ENCODE data around the gene OPTN.
"Not testable (repeated sequence)": the region's sequence is repeated elsewhere in the genome, so short reads cannot be mapped to it uniquely, and the experiment has no call there.

Gene OPTN

DNA sequence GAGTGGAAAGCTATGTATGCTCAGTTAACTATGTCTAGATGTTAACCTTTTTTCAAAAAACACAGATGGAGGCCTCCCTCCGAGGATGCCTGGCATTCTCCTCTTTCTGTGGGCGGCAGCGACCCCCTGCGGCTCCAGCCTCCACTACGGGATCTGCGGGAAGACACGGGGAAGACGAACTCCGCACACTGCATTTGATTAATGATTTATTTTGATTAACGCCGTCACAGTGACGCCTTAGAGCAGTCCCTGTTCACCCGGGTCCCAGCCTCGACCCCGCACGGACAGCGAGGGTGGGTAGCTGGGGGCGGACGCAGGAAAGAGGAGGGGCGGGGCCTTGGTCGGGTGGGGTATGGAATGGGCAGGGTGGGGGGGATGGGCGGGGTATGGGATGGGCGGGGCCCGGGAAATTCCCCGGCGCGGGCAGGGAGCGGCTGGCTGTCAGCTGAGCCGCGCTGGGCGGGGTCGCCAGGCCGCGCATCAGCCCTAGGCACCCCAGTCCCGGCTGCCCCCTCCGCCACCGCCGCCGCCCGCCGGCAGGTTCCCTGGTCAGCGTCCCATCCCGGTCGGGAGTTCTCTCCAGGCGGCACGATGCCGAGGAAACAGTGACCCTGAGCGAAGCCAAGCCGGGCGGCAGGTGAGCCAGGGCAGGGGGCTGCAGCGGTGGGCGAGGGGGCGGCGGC, at the start of gene OPTN:
Gene OPTN, plus strand, starts transcription at position 498 of the 683 bp plus-strand sequence. CDS start 8,960 bp downstream, outside the sequence.
- DNase-seq = no peak

- no peak for DNase-seq
These were observed 48.8 kb upstream of the OPTN start for GRCh38 chr10:13051126-13051694.

GRCh38 chr10:13053208-13053607, 46.8 kb upstream of the OPTN start:
- not testable (repeated sequence) for DNase-seq

DNA sequence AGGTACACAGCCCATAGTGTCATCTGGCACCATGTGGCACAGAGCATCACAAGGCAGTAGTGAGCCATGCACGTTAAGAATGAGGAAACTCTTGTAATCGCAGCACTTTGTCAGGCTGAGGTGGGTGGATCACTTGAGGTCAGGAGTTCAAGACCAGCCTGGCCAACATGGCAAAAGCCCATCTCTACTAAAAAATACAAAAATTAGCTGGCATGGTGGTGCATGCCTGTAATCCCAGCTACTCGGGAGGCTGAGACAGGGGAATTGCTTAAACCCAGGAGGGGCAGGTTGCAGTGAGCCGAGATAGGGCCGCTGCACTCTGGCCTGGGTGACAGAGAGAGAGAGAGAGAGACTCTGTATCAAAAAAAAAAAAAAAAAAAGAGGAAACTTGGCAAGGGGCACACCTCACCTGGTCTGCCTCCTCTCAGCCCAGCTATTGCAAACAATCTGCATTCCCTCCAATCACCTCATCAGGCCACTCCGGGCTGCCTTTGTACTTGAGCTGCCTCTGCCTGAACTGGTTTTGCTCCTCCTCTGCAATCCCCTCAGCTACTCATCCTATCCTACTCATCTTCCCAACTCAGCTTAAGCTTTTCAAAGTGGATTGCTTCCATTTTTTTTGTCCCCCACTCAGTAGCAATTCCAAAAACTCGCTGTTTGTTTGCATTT, 46.0 kb upstream of the OPTN start:
- no peak for DNase-seq

GRCh38 chr10:13054844-13055243, 45.1 kb upstream of the OPTN start:
- no peak for DNase-seq

DNA sequence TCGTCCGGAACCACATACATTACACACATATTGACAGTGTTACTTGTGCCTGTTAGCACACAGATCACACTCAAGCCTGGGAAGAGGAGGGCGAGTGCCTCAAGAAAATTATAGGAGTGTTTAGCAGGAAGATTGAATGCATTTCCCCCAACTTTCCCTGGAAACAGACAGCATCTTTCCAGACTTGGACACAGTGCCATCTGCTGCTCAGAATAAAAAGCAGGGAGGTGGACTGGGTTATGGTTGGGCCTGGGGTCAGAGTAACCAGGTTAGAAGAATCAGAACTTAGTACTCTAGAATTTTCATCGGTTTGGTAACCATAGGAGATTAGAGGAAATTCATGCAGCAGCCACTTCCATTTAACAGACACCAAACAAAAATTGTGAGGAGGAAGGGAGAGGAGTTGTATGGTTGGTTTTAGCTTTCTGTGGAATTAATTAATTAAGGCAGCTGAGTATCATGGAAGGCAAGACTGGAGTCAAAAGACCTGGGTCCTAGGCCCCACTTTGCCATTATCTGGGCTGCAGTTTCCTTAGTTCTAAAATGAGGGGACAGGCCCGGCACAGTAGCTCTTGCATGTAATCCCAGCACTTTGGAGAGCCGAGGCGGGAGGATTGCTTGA, 43.4 kb upstream of the OPTN start:
- no peak for DNase-seq

DNA sequence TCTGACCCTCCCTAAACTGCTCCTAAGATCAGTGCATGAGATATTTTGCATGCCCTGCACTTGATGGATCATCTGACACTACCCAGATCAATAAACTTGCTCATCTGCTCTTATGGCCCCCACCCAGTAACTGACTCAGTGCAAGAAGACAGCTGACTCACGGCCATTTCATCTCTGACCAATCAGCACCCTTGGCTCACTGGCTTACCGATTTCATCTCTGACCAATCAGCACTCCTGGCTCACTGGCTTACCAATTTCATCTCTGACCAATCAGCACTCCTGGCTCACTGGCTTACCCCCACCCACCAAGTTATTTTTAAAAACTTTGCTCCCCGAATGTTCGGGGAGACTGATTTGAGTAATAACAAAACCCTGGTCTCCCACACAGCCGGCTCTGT, 37.2 kb upstream of the OPTN start:
- DNase-seq = no peak

DNA sequence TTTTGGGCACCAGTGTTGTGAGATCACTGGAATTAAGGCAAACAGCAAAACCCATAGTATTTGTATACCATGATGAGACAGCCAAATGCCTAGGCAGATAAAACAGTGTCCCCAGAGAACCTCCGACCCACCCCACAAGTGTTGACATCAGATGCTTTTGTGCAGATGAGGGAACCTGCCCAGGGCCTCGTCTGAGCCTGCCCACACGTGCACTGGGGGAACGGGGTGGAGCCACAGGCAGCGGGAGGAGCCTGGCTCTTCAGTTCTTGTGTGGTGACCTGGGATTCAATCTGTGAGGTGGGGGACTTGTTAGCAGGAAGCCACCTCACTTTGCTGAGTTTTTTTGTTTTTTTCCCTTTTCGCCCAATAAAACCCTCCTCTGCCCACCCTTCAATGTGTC, 33.4 kb upstream of the OPTN start:
- no peak for DNase-seq

DNA sequence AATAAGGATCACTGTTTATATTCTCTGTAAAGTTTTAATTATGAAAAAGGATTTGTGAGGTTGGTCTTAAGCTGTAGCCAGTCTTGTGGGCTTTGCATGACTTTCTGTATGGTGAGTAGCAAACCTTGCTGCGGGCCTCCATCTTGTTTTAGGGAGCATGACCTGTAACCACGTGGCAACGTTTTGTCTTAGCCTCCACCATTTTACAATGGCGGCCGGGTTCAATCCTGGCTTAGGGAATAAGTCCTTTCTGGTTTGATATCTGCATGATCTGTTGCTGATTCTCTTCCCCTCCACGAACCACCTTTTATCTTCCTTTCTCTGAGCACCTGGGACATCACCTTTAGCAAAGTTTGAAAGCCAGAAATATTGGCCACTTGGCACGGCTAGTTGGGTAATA, 32.5 kb upstream of the OPTN start:
- no peak for DNase-seq

- no peak for DNase-seq
These were observed 31.9 kb upstream of the OPTN start for GRCh38 chr10:13068071-13068470.

DNA sequence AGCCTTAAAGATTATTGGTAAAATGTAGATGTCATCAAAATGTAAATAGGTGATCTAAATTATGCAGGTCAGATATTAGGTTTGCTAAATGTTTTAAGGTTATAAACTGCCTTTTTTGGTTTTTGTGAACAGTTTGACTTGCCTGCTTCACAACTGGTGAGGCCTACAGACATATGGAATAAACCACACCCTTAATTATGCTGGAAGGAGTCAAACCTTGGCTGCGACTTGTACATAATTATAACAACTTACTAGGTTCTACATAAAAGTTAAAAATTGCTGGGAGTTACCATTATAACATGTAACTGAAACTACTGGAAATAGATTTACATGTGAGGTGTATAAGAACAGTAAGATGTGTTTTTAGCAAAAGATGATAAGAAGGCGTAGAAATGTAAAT, 31.5 kb upstream of the OPTN start:
- no peak for DNase-seq

DNA sequence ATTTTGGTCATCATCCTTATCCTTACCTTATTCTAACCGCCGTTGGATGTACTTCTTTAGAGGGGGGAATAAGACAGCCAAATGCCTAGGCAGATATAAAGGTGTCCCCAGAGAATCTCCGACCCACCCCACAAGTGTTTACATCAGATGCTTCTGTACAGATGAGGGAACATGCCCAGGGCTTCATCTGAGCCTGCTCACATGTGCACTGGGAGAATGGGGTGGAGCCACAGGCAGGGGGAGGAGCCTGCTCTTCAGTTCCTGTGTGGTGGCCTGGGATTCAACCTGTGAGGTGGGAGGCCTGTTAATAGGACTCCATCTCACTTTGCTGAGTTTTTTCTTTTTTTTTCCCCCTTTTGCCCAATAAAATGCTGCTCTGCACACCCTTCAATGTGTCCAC, 27.6 kb upstream of the OPTN start:
- no peak for DNase-seq

DNA sequence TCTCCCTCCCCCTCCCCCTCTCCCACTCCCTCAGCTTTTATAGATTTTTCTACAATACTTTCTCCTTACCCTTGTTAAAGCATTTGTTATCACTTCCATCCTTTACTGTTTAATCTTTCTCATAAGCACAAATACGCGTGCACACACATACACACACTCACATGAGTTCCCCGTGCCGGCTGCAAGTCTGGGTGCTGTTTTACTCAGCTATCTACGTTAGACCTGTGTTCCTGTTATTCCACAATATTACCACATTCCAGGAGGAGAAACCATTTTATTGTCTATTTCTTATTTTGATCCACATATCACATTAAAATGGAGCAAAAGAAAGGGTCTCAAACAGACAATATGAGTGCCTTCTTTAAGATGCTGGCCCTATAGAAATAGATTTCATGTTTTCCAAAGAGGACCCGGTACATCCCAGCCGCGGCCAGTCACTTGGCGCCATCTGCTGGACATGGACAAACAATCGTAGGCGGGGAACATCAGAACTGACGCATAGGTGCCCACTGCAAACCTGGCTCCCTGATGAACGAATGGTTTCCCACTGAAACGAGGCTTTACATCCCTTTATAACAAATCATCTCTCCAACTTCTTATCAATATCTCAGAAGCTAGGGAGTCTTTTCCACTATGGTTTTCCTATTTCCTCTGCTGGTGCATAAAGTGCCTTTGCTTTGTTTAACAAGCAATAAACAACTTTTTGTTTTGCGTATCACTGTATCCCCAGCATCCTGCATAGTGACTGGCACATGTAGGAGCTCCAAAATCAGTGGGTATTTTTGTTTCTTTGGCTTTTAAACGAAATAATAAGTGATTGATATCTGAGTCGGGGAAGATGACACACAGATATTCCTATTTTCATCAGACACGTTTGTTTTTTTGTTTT, 25.2 kb upstream of the OPTN start:
- peak; percentile 24 for DNase-seq

- DNase-seq = no peak
These were observed 20.8 kb upstream of the OPTN start for GRCh38 chr10:13078912-13079775.

DNA sequence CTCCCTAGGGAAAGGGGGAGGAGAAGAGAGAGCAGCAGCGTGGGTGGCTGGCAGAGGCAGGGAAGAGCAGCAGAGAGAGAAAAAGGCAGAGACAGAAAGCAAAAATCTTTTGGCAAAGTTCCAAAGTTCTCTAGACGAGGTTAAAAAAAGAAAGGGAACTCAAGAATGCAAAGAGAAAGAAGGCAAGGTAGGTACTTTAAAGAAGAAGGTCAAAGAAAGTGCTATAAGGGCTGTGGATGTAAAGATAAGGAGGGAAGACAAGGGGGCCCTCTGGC, 20.2 kb upstream of the OPTN start:
- no peak for DNase-seq

GRCh38 chr10:13080643-13081042, 19.3 kb upstream of the OPTN start:
- DNase-seq = no peak

- not testable (repeated sequence) for DNase-seq
These were observed 16.3 kb upstream of the OPTN start for GRCh38 chr10:13083700-13084099.

DNA sequence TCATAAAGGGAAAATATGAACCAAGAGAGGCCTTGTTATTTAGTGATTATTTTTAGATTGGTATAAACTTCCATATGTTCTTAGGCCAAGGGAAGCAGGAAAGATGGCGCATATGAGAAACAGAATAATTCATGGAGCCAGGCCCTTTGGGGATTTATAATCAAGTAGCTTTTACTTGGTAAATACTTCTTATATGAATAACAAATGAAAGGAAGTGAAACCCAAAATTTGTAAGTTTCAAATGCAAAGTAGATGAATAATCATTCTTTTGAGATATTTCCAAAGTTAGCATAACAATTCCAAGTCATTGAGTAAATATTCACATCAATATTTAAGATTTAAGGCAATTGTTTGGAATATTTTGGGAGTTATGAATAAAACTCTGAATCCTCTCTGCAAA, 13.9 kb upstream of the OPTN start:
- no peak for DNase-seq

DNA sequence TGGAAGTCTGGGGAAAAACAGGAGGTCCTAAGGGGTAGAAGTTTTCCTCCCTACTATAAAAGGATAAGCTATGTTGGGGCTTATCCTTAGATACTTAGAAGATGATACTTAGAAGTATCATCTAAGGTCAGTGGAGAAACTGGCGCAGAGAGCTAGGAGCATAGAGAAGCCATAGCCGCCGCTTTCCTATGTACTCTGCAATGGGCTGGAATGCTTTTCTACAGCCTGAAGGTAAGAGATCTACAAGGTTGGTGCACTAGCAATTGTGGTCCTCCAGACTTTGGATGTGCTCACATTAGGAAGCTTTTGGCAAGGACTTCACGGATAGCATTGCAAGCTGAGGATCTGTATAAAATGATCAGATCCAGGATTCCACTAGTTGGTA, 12.4 kb upstream of the OPTN start:
- DNase-seq = no peak

- no peak for DNase-seq
These were observed 11.9 kb upstream of the OPTN start for GRCh38 chr10:13087986-13088618.

- no peak for DNase-seq
These were observed 10.6 kb upstream of the OPTN start for GRCh38 chr10:13089345-13089744.

GRCh38 chr10:13090289-13090688, 9.7 kb upstream of the OPTN start:
- no peak for DNase-seq

Data from NCI-H2081 treated with DMSO at 0.1 percent for 48 hours (cell line).